Measurements from ENCODE around the gene ZNHIT1. TPM values are rescaled to one million over a fixed set of nuclear protein-coding genes. Genes with fewer than 3 reads are reported as not detected.

ZNHIT1 gene
- total and polyA plus RNA-seq, 2 of the 8 experiments (the other 6 are each of a cell fraction or from before 2014, with no cell fraction given), result 38.2 to 61.7 TPM

DNA sequence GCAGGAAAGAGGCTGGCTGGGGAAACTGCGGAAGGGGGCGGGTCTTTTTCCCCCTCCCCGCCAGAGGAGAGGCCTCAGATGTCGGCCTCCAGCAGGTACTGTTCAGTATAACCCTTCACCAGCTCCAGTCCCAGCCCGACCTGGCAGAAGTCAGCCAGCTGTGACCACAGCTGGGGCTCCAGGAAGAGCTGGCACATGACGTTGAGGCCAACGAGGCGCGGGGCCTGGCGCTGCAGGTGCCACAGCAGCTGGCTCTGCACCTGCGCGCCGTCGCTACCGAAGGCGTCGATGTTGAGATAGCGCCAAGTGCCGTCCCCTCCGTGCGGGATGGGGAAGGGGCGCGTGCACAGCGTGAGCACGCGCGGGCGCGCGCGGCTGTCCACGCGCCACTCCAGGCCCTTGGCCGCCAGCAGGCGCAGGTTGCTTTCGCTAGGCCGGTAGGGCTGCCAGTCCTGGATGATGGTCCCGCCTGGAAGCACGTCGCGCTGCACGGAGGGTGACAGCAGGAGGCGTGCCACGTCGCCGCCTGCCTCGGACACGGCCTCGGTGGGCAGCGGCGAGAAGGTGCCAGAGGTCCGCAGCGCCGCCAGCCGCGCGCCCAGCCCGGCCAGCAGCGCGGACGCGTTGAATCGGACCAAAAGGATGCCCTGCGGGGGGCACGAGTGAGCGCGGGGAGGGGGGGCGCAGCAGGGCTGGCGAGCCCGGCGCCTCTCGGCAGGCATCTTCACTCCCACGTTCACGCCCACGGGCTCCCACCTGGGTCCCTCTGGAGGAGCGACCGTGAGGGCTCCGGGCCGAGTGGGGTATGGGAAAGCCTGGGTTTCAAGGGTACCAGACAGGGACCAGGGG lies 45.7 kb upstream of the ZNHIT1 start (continued):
- TF ChIP-seq, protein P1, sequence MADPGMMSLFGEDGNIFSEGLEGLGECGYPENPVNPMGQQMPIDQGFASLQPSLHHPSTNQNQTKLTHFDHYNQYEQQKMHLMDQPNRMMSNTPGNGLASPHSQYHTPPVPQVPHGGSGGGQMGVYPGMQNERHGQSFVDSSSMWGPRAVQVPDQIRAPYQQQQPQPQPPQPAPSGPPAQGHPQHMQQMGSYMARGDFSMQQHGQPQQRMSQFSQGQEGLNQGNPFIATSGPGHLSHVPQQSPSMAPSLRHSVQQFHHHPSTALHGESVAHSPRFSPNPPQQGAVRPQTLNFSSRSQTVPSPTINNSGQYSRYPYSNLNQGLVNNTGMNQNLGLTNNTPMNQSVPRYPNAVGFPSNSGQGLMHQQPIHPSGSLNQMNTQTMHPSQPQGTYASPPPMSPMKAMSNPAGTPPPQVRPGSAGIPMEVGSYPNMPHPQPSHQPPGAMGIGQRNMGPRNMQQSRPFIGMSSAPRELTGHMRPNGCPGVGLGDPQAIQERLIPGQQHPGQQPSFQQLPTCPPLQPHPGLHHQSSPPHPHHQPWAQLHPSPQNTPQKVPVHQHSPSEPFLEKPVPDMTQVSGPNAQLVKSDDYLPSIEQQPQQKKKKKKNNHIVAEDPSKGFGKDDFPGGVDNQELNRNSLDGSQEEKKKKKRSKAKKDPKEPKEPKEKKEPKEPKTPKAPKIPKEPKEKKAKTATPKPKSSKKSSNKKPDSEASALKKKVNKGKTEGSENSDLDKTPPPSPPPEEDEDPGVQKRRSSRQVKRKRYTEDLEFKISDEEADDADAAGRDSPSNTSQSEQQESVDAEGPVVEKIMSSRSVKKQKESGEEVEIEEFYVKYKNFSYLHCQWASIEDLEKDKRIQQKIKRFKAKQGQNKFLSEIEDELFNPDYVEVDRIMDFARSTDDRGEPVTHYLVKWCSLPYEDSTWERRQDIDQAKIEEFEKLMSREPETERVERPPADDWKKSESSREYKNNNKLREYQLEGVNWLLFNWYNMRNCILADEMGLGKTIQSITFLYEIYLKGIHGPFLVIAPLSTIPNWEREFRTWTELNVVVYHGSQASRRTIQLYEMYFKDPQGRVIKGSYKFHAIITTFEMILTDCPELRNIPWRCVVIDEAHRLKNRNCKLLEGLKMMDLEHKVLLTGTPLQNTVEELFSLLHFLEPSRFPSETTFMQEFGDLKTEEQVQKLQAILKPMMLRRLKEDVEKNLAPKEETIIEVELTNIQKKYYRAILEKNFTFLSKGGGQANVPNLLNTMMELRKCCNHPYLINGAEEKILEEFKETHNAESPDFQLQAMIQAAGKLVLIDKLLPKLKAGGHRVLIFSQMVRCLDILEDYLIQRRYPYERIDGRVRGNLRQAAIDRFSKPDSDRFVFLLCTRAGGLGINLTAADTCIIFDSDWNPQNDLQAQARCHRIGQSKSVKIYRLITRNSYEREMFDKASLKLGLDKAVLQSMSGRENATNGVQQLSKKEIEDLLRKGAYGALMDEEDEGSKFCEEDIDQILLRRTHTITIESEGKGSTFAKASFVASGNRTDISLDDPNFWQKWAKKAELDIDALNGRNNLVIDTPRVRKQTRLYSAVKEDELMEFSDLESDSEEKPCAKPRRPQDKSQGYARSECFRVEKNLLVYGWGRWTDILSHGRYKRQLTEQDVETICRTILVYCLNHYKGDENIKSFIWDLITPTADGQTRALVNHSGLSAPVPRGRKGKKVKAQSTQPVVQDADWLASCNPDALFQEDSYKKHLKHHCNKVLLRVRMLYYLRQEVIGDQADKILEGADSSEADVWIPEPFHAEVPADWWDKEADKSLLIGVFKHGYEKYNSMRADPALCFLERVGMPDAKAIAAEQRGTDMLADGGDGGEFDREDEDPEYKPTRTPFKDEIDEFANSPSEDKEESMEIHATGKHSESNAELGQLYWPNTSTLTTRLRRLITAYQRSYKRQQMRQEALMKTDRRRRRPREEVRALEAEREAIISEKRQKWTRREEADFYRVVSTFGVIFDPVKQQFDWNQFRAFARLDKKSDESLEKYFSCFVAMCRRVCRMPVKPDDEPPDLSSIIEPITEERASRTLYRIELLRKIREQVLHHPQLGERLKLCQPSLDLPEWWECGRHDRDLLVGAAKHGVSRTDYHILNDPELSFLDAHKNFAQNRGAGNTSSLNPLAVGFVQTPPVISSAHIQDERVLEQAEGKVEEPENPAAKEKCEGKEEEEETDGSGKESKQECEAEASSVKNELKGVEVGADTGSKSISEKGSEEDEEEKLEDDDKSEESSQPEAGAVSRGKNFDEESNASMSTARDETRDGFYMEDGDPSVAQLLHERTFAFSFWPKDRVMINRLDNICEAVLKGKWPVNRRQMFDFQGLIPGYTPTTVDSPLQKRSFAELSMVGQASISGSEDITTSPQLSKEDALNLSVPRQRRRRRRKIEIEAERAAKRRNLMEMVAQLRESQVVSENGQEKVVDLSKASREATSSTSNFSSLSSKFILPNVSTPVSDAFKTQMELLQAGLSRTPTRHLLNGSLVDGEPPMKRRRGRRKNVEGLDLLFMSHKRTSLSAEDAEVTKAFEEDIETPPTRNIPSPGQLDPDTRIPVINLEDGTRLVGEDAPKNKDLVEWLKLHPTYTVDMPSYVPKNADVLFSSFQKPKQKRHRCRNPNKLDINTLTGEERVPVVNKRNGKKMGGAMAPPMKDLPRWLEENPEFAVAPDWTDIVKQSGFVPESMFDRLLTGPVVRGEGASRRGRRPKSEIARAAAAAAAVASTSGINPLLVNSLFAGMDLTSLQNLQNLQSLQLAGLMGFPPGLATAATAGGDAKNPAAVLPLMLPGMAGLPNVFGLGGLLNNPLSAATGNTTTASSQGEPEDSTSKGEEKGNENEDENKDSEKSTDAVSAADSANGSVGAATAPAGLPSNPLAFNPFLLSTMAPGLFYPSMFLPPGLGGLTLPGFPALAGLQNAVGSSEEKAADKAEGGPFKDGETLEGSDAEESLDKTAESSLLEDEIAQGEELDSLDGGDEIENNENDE (IDR thresholded peaks at IDR 0.05; ENCODE audit: insufficient replicate concordance, low read length), result no peak
- TF ChIP-seq CBX8 (IDR thresholded peaks at IDR 0.05; ENCODE audit: borderline replicate concordance, low read depth, low read length), result no peak
- no peak for TF ChIP-seq RBBP5 (IDR thresholded peaks at IDR 0.05; ENCODE audit: borderline replicate concordance, low read depth, low read length)
- peak; percentile 56; the same call in 1 of the 2 replicates for TF ChIP-seq CREB1 (IDR thresholded peaks at IDR 0.05)
- TF ChIP-seq TCF12 (IDR thresholded peaks at IDR 0.05; ENCODE audit: low read depth, low read length), result peak; percentile 63; the same call in 1 of the 2 replicates
- peak; percentile 75 to 85; a peak in 2 of 4 replicates for TF ChIP-seq SIN3A (conservative IDR thresholded peaks at IDR 0.05 in 1 of 2, IDR thresholded peaks at IDR 0.05 in 1 of 2; ENCODE audit: low read depth in 1 of 2, low read length in 2 of 2)
- peak; percentile 76 for TF ChIP-seq EZH2 (IDR thresholded peaks at IDR 0.05; ENCODE audit: low read depth, low read length, severe bottlenecking)
- TF ChIP-seq CTBP2 (IDR thresholded peaks at IDR 0.05; ENCODE audit: borderline replicate concordance, insufficient read depth, insufficient read length, low read length), result peak; percentile 79
- no peak for TF ChIP-seq JUN (IDR thresholded peaks at IDR 0.05; ENCODE audit: low read depth, low read length)
